GM19395 (cell line): ENCODE data around the gene MYO1E.
"Not testable (repeated sequence)": the region's sequence is repeated elsewhere in the genome, so short reads cannot be mapped to it uniquely, and the experiment has no call there.

ENCODE experiments used
- ATAC-seq: cut with Tn5 transposase; IDR thresholded peaks from one replicate; pipeline ENCODE4 v1.9.1; 2021; ENCODE audit warnings: mild to moderate bottlenecking, moderate library complexity; ENCODE audit not compliant: unreplicated experiment

MYO1E gene

DNA sequence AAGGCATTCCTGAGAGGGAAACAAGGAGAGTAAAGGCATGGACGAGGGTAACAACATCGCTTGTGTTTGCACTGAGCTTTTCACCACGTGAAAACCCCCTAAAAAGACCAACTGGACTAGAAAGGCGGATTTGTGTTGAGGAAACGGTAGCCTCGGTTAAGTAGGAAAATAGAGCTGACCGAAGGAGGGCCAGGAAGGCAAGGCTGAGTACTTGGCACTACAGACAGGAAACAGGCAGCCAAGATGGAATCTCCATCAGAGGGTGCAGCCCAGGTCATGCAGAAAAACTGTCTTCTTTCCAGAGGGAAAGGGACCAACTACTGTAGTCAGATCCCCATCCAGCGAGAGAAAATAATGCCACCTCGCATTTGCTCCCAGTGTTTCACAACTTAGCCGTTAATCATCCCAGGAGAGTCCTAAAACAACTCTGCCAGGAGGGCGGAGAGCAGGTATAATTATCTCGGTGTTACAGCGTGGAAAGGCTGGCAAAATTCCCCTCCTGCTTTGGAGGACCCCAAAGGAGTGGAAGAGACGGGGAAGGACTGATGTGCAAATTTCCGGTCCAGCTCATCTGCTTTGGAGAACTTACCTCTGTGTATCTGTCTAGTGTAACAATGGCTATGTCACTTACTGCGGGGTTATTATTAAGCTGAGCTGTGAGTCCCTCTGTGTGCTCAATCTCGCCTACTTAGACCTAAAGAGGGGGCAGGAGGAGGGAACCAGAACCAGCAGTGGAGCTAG lies 77.2 kb downstream of the MYO1E start:
- no peak for ATAC-seq

GRCh38 chr15:59294574-59295260 lies 78.0 kb downstream of the MYO1E start:
- no peak for ATAC-seq

- no peak for ATAC-seq
These were observed 80.1 kb downstream of the MYO1E start for GRCh38 chr15:59292442-59293151.

DNA sequence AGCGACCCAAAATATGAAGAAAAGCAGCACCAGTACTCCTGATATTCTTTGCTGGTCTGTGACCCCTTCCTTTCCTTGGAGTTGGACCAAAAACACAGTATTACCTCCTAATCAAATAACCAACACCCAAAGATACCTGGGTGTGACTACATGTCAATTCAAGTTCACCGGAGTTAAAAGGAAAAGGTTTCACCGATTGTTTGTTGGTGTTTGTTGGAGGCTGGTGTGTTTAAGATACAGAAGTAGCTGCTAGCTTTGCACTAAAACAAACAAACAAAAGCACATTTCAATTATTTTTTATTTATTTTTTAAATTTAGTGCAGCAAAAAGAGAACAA lies 81.5 kb downstream of the MYO1E start:
- peak; percentile 2 for ATAC-seq

- ATAC-seq = peak; percentile 56
These were observed 82.1 kb downstream of the MYO1E start for GRCh38 chr15:59290295-59291212.

- no peak for ATAC-seq
These were observed 83.1 kb downstream of the MYO1E start for GRCh38 chr15:59289574-59289973.

- ATAC-seq = no peak
These were observed 88.8 kb downstream of the MYO1E start for GRCh38 chr15:59283717-59284391.

DNA sequence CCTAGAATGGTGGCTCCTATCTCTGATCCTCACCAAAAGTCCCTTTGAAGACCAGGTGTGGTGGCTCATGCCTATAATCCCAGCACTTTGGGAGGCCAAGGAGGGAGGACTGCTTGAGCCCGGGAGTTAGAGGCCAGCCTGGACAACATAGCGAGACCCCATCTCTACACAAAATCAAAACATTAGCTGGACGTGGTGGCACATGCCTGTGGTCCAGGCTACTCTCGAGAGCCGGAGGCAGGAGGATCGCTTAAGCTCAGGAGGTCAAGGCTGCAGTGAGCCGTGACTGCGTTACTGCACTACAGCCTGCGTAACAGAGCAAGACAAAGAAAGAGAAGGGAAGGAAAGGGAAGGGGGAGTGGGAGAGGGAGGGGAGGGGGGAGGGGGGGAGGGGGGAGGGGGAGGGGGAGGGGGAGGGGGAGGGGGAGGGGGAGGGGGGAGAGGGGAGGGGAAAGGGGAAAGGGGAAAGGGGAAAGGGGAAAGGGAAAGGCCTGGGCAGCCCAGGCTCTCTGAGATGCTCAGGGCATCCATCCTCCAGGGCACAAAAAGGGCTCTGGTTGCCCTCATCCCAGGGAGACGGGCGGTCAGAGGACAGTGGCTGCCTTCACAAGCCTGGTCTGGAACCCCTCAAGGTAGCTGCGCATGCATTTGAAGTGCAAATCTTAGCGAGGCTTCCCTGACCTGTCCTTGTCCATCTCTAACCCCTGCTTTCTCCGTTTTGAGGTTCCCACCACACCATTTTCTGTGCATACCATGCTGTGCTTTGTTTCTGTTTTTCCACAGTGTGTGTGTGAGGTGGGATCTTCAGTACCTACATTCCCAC lies 89.9 kb downstream of the MYO1E start:
- ATAC-seq = no peak

DNA sequence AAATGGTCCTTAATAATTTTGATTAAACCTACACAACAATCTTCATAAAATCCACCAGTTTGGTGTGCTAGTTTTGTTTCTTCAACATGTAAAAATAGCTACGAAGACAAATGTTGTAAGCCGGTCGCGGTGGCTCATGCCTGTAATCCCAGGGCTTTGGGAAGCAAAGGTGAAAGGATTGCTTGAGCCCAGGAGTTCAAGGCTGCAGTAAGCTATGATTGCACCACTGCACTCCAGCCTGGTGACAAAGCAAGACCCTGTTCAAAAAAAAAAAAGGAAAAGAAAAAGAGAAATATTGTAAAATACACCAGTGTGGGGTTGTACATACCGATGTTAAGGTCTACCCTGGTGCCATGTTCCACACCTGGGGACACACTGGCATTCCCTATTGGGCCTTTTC lies 91.0 kb downstream of the MYO1E start:
- no peak for ATAC-seq

- ATAC-seq = no peak
These were observed 91.8 kb downstream of the MYO1E start for GRCh38 chr15:59280855-59281254.

- not testable (repeated sequence) for ATAC-seq
These were observed 92.4 kb downstream of the MYO1E start for GRCh38 chr15:59280292-59280691.

DNA sequence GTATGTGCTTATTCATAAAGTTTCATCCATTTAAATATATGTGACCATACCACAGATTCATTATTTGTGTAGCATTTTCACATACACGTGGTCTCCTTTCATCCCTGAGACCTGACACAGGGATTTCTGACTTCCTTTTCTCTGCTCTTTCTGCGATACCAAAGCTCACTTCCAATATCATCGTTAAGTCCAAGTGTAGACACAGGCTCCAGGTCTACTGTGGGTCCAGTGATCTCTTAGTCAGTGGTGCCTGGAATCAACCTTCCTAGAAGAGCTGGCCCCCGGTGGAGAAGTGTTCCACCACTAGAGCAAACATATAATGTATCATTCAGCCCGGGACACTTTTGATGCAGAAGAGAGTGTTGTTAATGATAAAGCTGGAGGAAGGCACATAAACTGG lies 93.6 kb downstream of the MYO1E start:
- no peak for ATAC-seq

GRCh38 chr15:59278120-59278519 lies 94.6 kb downstream of the MYO1E start:
- no peak for ATAC-seq

DNA sequence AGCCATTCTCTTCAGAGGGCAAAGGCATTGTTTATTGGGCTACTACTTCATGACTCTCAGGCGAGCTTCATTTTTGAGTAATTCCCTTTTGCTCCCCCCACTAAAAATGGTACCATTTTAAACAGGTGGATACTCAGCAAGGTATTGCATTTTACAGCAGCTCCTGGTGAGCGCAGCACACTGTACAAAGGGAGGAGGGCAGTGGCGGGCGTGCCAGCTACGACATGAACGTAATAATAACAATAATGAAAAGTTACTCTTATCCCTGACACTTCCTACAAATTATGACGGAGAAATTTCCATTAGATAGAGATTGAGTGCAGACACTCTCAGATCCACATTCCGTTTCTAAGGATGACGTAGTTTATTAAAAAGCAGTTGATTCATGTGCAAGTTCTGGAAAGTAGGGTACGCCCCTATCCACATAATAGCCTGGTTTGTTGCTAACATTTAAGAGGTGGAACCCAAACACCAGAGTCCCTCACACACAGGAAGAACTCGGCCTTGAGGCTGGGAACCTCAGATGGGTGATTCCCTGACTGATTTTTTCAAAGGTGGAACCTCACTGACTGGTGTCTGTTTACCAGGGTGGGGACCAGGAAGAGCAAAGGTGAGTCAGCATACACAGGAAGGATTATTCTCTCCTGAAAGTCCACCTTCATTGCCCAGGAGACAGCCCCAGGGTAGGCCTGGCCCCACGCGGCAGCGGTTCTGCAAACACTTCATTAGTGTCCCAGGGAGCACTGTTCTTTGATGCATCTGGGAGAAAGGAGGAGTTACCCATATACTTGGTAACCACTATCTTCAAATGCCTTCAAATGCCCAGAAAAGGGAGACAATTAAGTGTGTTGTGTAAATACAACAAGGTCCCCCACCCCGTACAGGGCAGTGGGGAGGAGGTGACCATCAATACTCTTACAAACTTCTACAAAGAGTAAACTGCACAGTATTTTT lies 96.2 kb downstream of the MYO1E start:
- ATAC-seq = no peak

DNA sequence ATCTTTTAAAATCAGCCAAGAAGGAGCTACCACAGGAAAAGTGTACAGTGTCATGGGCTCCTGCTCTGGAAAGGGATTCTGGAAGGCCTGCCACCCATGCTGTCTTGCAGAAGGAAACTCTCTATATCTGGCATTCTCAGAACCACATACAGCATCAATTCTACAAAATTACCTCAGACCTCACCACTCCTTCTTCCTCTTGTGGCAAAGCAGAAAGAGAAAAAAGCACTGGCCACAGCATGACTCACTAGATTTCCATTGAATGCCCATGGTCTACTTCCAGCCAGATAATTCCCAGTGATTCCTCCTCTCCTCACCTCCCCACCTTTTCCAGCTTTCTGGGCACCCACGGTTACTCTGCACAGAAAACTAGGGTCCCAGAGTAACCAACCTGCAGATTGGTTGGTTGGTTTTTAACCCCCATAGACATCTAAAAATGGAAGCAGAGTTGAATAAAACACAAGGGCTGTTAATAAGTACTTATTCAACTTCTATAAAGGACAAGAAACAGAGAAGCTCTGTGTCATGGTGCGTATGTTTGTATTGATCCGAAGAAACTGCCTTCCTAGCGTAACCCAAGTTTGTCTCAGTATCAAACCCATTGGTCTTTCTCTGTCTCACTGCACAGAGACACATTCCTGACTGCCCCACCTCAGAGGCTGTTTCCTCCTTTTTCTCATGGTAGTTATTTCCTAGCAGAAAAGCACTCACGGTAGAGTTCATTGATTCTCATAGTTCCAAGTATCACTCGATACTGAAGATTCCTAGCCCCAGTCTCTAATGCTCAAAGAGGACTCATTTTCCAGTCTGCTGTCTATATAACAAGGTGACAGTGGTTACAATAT lies 98.3 kb downstream of the MYO1E start:
- ATAC-seq = no peak

GRCh38 chr15:59273234-59273633 lies 99.4 kb downstream of the MYO1E start:
- ATAC-seq = no peak

DNA sequence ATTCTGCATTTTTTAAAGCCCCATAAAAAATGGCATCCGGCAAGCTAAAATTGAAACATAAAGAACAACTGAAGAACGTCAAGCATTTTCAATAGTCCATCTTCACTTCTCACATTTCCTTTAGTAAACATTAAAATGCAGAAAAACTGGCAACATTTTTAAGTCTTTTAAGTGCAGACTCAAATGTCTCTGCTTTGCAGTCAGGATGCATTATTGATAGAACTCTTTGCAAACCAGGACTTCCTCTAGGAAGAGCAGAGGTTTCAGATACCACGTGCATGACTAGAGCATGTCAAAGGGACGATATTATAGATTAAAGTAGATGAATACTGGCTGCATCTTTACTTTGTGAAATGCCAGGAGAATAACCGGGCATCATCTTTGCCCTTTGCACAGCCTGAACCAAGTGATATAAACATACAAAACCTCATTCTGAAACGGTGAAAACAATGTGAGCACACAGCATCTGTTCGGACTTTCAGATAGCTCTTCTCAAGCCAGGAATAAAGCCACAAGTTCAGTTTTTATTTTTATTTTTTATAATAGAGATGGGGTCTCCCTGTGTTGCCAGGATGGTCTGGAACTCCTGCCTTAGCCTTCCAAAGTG lies 101.0 kb downstream of the MYO1E start:
- ATAC-seq = no peak
